GM13976 (cell line): Measurements from ENCODE around the gene CHML.

Experiments
- DNase-seq: peaks from one replicate; pipeline ENCODE4 v3.0.0; 2012; ENCODE audit warnings: low spot score
- CTCF ChIP-seq: IDR thresholded peaks from 2 replicates; pipeline ENCODE4 v1.5.1; 2012; ENCODE audit warnings: borderline replicate concordance, mild to moderate bottlenecking; ENCODE audit not compliant: insufficient read depth; ENCODE audit errors: extremely low read depth, missing control alignments, control extremely low read depth
- in situ Hi-C: fragments of 300-500 bp; cut with MboI; formaldehyde crosslinking; loops from one replicate; pipeline ENCODE4 v1.12.0; 2022; ENCODE audit warnings: low sequenced_read_pairs, mixed read lengths, inconsistent platforms; ENCODE audit not compliant: unreplicated experiment

The CHML gene

GRCh38 chr1:241600496-241600901 is 39.7 kb downstream of the CHML start:
- DNase-seq: peak; percentile 19
- in situ Hi-C loops: no loop called here
- TF ChIP-seq CTCF: no peak

- DNase-seq: no peak
- TF ChIP-seq CTCF: no peak
- in situ Hi-C loops: no loop called here
Observed at GRCh38 chr1:241598249-241598648, 41.9 kb downstream of the CHML start.

- in situ Hi-C loops: no loop called here
- TF ChIP-seq CTCF: no peak
- no peak for DNase-seq
Observed at GRCh38 chr1:241596633-241597032, 43.5 kb downstream of the CHML start.

- TF ChIP-seq CTCF: no peak
- in situ Hi-C loops: no loop called here
- DNase-seq: no peak
Observed at GRCh38 chr1:241593186-241593585, 47.0 kb downstream of the CHML start.

- in situ Hi-C loops: no loop called here
- peak; percentile 7 for DNase-seq
- no peak for TF ChIP-seq CTCF
Observed at GRCh38 chr1:241592273-241592958, 47.8 kb downstream of the CHML start.

GRCh38 chr1:241591736-241592135 is 48.4 kb downstream of the CHML start:
- TF ChIP-seq CTCF: no peak
- DNase-seq: no peak
- in situ Hi-C loops: no loop called here

- no peak for DNase-seq
- in situ Hi-C loops: no loop called here
- TF ChIP-seq CTCF: no peak
Observed at GRCh38 chr1:241591317-241591716, 48.9 kb downstream of the CHML start.
